WI38 (cell line): ENCODE measurements around the gene CHIC2.

Source experiments
- H3K4me3 ChIP-seq: 2 replicates; pipeline ENCODE4 v1.5.1; 2011; ENCODE audit warnings: low read depth, mild to moderate bottlenecking, control low read depth, low read length
- CTCF ChIP-seq: IDR thresholded peaks from 2 replicates; pipeline ENCODE4 v1.5.1; 2012; ENCODE audit warnings: low read depth, mild to moderate bottlenecking, control low read depth, low read length

The CHIC2 gene

GRCh38 chr4:54091637-54092404 is 27.4 kb upstream of the CHIC2 start:
- TF ChIP-seq CTCF = no peak
- peak overlapping the region; percentile 59 for H3K4me3 ChIP-seq

- TF ChIP-seq CTCF = no peak
- H3K4me3 ChIP-seq = peak overlapping the region; percentile 59
Measured at GRCh38 chr4:54090804-54091623, 26.6 kb upstream of the CHIC2 start.

GRCh38 chr4:54090404-54090803 is 26.0 kb upstream of the CHIC2 start:
- no peak overlapping the region for H3K4me3 ChIP-seq
- no peak for TF ChIP-seq CTCF

- H3K4me3 ChIP-seq = no peak overlapping the region
- TF ChIP-seq CTCF = no peak
Measured at GRCh38 chr4:54089875-54090274, 25.5 kb upstream of the CHIC2 start.

GRCh38 chr4:54085284-54085683 is 20.9 kb upstream of the CHIC2 start:
- no peak overlapping the region for H3K4me3 ChIP-seq
- TF ChIP-seq CTCF = no peak

- no peak for TF ChIP-seq CTCF
- H3K4me3 ChIP-seq = no peak overlapping the region
Measured at GRCh38 chr4:54082168-54082567, 17.8 kb upstream of the CHIC2 start.

GRCh38 chr4:54077812-54078211 is 13.4 kb upstream of the CHIC2 start:
- TF ChIP-seq CTCF = no peak

More at GRCh38 chr4:54077812-54078211, 13.4 kb upstream of the CHIC2 start:
- H3K4me3 ChIP-seq = no peak overlapping the region
